H1 (cell line): ENCODE measurements around the gene RNASEH2C. TPM values are rescaled to one million over a fixed set of nuclear protein-coding genes. Genes with fewer than 3 reads are reported as not detected.
"Not testable (repeated sequence)": the region's sequence is repeated elsewhere in the genome, so short reads cannot be mapped to it uniquely, and the experiment has no call there.

Source experiments
- CTCF ChIA-PET: fragments of 300-600 bp; sonication (Branson Sonifier 250); formaldehyde crosslinking; loops from one replicate; lab custom pipeline; 2021; ENCODE audit not compliant: partially characterized antibody; lab: Charles Lee
- POLR2A ChIA-PET: fragments of 300-600 bp; sonication (Branson Sonifier 250); formaldehyde crosslinking; loops from one replicate; lab custom pipeline; 2021; ENCODE audit warnings: inconsistent platforms; ENCODE audit not compliant: partially characterized antibody; lab: Charles Lee
- DNase-seq, 2 experiments: peaks; one replicate each; pipeline versions ENCODE4 v3.0.0 to v3.0.0-alpha.2; 2010 to 2022; ENCODE audit warnings: low spot score in 2 of 2, low read depth in 1 of 2, mixed read lengths in 1 of 2
- FAIRE-seq: peaks from 2 replicates; lab custom pipeline; 2011; peaks lifted over from hg19 to GRCh38; lab: Jason Lieb, UNC
- H2AFZ ChIP-seq: 2 replicates; pipeline ENCODE4 v1.8.1; 2012; ENCODE audit warnings: low read length, inconsistent platforms
- H2AK5ac ChIP-seq: 2 replicates; pipeline ENCODE4 v1.6.1; 2013; ENCODE audit warnings: low read depth, low read length
- H2BK120ac ChIP-seq: replicated peaks from 2 replicates; pipeline ENCODE3; 2013; ENCODE audit warnings: low read depth, low read length, inconsistent platforms
- H2BK12ac ChIP-seq: 2 replicates; pipeline ENCODE4 v1.6.1; 2013; ENCODE audit warnings: low read depth, low read length
- H2BK15ac ChIP-seq: 2 replicates; pipeline ENCODE4 v1.6.1; 2013; ENCODE audit warnings: low read length
- H2BK20ac ChIP-seq: 2 replicates; pipeline ENCODE4 v1.6.1; 2013; ENCODE audit warnings: low read length
- H2BK5ac ChIP-seq: 2 replicates; pipeline ENCODE4 v1.6.1; 2013; ENCODE audit warnings: low read depth, low read length
- H3K14ac ChIP-seq: 2 replicates; pipeline ENCODE4 v1.6.1; 2013; ENCODE audit warnings: inconsistent platforms; ENCODE audit not compliant: insufficient read length
- H3K18ac ChIP-seq: 2 replicates; pipeline ENCODE4 v1.6.1; 2013; ENCODE audit warnings: low read length; ENCODE audit errors: extremely low read depth
- H3K23ac ChIP-seq: 2 replicates; pipeline ENCODE4 v1.6.1; 2013; ENCODE audit warnings: inconsistent platforms; ENCODE audit not compliant: insufficient read length
- H3K23me2 ChIP-seq: 2 replicates; pipeline ENCODE4 v1.6.1; 2013; ENCODE audit warnings: low read depth, low read length
- H3K27ac ChIP-seq: 2 replicates; pipeline ENCODE4 v1.6.1; 2011; ENCODE audit warnings: low read depth, low read length, inconsistent platforms
- H3K27me3 ChIP-seq, 4 experiments: replicated peaks in 1 of 4; 1 replicate in 1 of 4; 2 replicates in 3 of 4; pipeline versions ENCODE4 v1.6.1 to v1.8.1; 2011 to 2013; ENCODE audit warnings: low read length in 3 of 4, mild to moderate bottlenecking in 3 of 4, inconsistent platforms in 2 of 4, mixed read lengths in 2 of 4, moderate library complexity in 1 of 4; ENCODE audit not compliant: control insufficient read depth in 3 of 4, insufficient read depth in 3 of 4; ENCODE audit errors: extremely low read depth in 1 of 4
- H3K36me3 ChIP-seq, 4 experiments: 2 replicates each; pipeline versions ENCODE4 v1.6.1 to v1.8.1; 2011 to 2013; ENCODE audit warnings: mild to moderate bottlenecking in 4 of 4, low read length in 3 of 4, moderate library complexity in 2 of 4, control low read depth in 1 of 4, inconsistent platforms in 1 of 4; ENCODE audit not compliant: insufficient read depth in 4 of 4, control insufficient read depth in 2 of 4
- H3K4ac ChIP-seq: replicated peaks from 2 replicates; pipeline ENCODE3; 2013; ENCODE audit warnings: low read length, low read depth, mixed read lengths, inconsistent platforms; ENCODE audit not compliant: insufficient read length
- H3K4me1 ChIP-seq, 4 experiments: replicated peaks in 1 of 4; 1 replicate in 1 of 4; 2 replicates in 3 of 4; pipeline versions ENCODE4 v1.6.1 to v1.8.1; 2011 to 2013; ENCODE audit warnings: low read length in 3 of 4, inconsistent platforms in 2 of 4, mixed read lengths in 1 of 4; ENCODE audit not compliant: insufficient read depth in 4 of 4, control insufficient read depth in 3 of 4
- H3K4me2 ChIP-seq, 2 experiments: 2 replicates each; pipeline versions ENCODE4 v1.6.1 to v1.8.1; 2011 to 2013; ENCODE audit warnings: low read depth in 2 of 2, low read length in 2 of 2, control low read depth in 1 of 2, inconsistent platforms in 1 of 2, mild to moderate bottlenecking in 1 of 2; ENCODE audit not compliant: insufficient read depth in 1 of 2
- H3K4me3 ChIP-seq, 4 experiments: fragments of 200-600, 300-600 bp in 1 of 4; sonication (generic), shearing (Covaris generic), sonication (Bioruptor Twin) in 1 of 4; 2 replicates each; pipeline versions ENCODE4 v1.5.1 to v1.8.1; 2011 to 2016; ENCODE audit warnings: low read length in 4 of 4, low read depth in 3 of 4, control low read depth in 2 of 4, inconsistent platforms in 2 of 4, mild to moderate bottlenecking in 2 of 4, mixed read lengths in 1 of 4, moderate library complexity in 1 of 4; ENCODE audit not compliant: insufficient read depth in 2 of 4; ENCODE audit errors: extremely low read depth in 1 of 4
- H3K56ac ChIP-seq: replicated peaks from 2 replicates; pipeline ENCODE3; 2013; ENCODE audit warnings: low read depth, mild to moderate bottlenecking, mixed read lengths, low read length, inconsistent platforms; ENCODE audit not compliant: insufficient read length
- H3K79me1 ChIP-seq: 2 replicates; pipeline ENCODE4 v1.6.1; 2013; ENCODE audit warnings: low read depth, low read length, control low read depth
- H3K79me2 ChIP-seq, 2 experiments: 2 replicates each; pipeline versions ENCODE4 v1.6.1 to v1.8.1; 2012 to 2013; ENCODE audit warnings: low read length in 2 of 2, mild to moderate bottlenecking in 2 of 2, inconsistent platforms in 1 of 2; ENCODE audit not compliant: insufficient read depth in 2 of 2, control insufficient read depth in 1 of 2
- H3K9ac ChIP-seq, 4 experiments: replicated peaks in 1 of 4; 1 replicate in 1 of 4; 2 replicates in 3 of 4; pipeline versions ENCODE4 v1.6.1 to v1.8.1; 2011 to 2013; ENCODE audit warnings: low read depth in 3 of 4, low read length in 3 of 4, control low read depth in 2 of 4, mild to moderate bottlenecking in 2 of 4, moderate library complexity in 2 of 4, inconsistent platforms in 1 of 4; ENCODE audit errors: extremely low read depth in 1 of 4
- H3K9me3 ChIP-seq, 2 experiments: 2 replicates each; pipeline versions ENCODE4 v1.6.1 to v1.8.1; 2012 to 2013; ENCODE audit warnings: mild to moderate bottlenecking in 2 of 2, moderate library complexity in 2 of 2, control low read depth in 1 of 2, inconsistent platforms in 1 of 2, low read depth in 1 of 2, low read length in 1 of 2, mixed read lengths in 1 of 2; ENCODE audit not compliant: insufficient read depth in 2 of 2
- H4K20me1 ChIP-seq, 2 experiments: replicated peaks in 1 of 2; 2 replicates each; pipeline versions ENCODE3 to v1.8.1; 2011 to 2013; ENCODE audit warnings: inconsistent platforms in 2 of 2, low read length in 2 of 2, mild to moderate bottlenecking in 1 of 2; ENCODE audit not compliant: insufficient read depth in 2 of 2, control insufficient read depth in 1 of 2
- H4K5ac ChIP-seq: 2 replicates; pipeline ENCODE4 v1.6.1; 2013; ENCODE audit warnings: low read length, low read depth, mixed read lengths, inconsistent platforms; ENCODE audit not compliant: insufficient read length
- H4K8ac ChIP-seq: 2 replicates; pipeline ENCODE4 v1.8.0; 2013; ENCODE audit warnings: mild to moderate bottlenecking, moderate library complexity, low read length, inconsistent platforms; ENCODE audit not compliant: insufficient read depth; ENCODE audit errors: extremely low read depth
- H4K91ac ChIP-seq: replicated peaks from 2 replicates; pipeline ENCODE3; 2013; ENCODE audit warnings: low read length, mixed read lengths, inconsistent platforms; ENCODE audit not compliant: insufficient read length
- WGBS, 2 experiments: shearing (Covaris generic) in 1 of 2; methylation state at CpG; one replicate each; pipeline versions ENCODE4 v1.1.6 to v1.1.7; 2013 to 2015; ENCODE audit warnings: low lambda C conversion rate in 2 of 2, mixed read lengths in 2 of 2, inconsistent platforms in 1 of 2, low coverage in 1 of 2, missing lambda C conversion rate in 1 of 2; ENCODE audit not compliant: insufficient replicate concordance in 2 of 2, insufficient coverage in 1 of 2, insufficient read length in 1 of 2; ENCODE audit errors: extremely low coverage in 1 of 2, missing lambda C conversion rate in 1 of 2; 5-methylcytosine and 5-hydroxymethylcytosine counted together
- polyA plus RNA-seq, 7 experiments: library from polyadenylated mRNA; depleted of rRNA in 3 of 7; stranded (reverse) in 5 of 7; unstranded in 2 of 7; fragments of >200 nt in 5 of 7; fragments of 200-250 nt in 2 of 7; gene quantifications; 1 replicate in 5 of 7; 2 replicates in 1 of 7; 4 replicates in 1 of 7; pipeline versions ENCODE4 v1.2.1 to v1.2.3, GENCODE V29; 2011 to 2013; ENCODE audit warnings: missing spikeins in 2 of 7, mixed read lengths in 2 of 7
- total RNA-seq: library from RNA; stranded (reverse); fragmentation: NEBNext Ultra II Directional; extraction: Animal tissue kit (Norgen Biotek cat#: 25700); gene quantifications from 2 replicates; pipeline ENCODE4 v1.2.1, GENCODE V29; 2021

RNASEH2C gene
- total and polyA plus RNA-seq, 2 of the 8 experiments (the other 6 are each of a cell fraction or from before 2014, with no cell fraction given), result 40.2 to 60.3 TPM

- H3K36me3 ChIP-seq, H3K23ac ChIP-seq, H3K27me3 ChIP-seq, H3K4ac ChIP-seq, H3K4me1 ChIP-seq, H4K20me1 ChIP-seq, H3K4me2 ChIP-seq, H3K14ac ChIP-seq, H3K79me2 ChIP-seq, POLR2A ChIA-PET, H3K9ac ChIP-seq, H3K4me3 ChIP-seq, H3K56ac ChIP-seq, H2BK5ac ChIP-seq, H2BK15ac ChIP-seq, H3K79me1 ChIP-seq, H4K91ac ChIP-seq, FAIRE-seq, H2BK120ac ChIP-seq, H2BK20ac ChIP-seq, H2BK12ac ChIP-seq, H3K18ac ChIP-seq, H3K27ac ChIP-seq, H3K23me2 ChIP-seq, H4K5ac ChIP-seq, H4K8ac ChIP-seq, H2AK5ac ChIP-seq, H2AFZ ChIP-seq, H3K9me3 ChIP-seq, DNase-seq: not testable (repeated sequence)
- CTCF ChIA-PET, result interaction anchor here (0.6 to 2.1 kb wide), 3 partner anchors 11 to 1586 kb away, joined by 3 to 10 read pairs (median 3); no protein-coding TSS in a partner anchor
- WGBS, 2 experiments, result 86% methylated on average over 8 of the region's 8 CpGs; no CpG with 5 or more reads in 1 of the 2 experiments
Observed at GRCh38 chr11:65691847-65692246, 28.8 kb downstream of the RNASEH2C start.
